ENCODE data around the gene ATP6V0B. TPM values are rescaled to one million over a fixed set of nuclear protein-coding genes. Genes with fewer than 3 reads are reported as not detected.

ATP6V0B gene
- total and polyA plus RNA-seq, 2 experiments from 2014 or later: 87.5 to 316 TPM

- no peaks in the 10 kb centered on the region for H3K27me3 ChIP-seq
- no peak for DNase-seq (ENCODE audit: low read depth in 1 of 2, low spot score in 1 of 2)
- no peaks in the 10 kb centered on the region for H3K9me3 ChIP-seq (ENCODE audit: low read depth)
- peak overlapping the region; percentile 16 for H3K27ac ChIP-seq
- TF ChIP-seq, protein P1, sequence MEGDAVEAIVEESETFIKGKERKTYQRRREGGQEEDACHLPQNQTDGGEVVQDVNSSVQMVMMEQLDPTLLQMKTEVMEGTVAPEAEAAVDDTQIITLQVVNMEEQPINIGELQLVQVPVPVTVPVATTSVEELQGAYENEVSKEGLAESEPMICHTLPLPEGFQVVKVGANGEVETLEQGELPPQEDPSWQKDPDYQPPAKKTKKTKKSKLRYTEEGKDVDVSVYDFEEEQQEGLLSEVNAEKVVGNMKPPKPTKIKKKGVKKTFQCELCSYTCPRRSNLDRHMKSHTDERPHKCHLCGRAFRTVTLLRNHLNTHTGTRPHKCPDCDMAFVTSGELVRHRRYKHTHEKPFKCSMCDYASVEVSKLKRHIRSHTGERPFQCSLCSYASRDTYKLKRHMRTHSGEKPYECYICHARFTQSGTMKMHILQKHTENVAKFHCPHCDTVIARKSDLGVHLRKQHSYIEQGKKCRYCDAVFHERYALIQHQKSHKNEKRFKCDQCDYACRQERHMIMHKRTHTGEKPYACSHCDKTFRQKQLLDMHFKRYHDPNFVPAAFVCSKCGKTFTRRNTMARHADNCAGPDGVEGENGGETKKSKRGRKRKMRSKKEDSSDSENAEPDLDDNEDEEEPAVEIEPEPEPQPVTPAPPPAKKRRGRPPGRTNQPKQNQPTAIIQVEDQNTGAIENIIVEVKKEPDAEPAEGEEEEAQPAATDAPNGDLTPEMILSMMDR (IDR thresholded peaks at IDR 0.05; ENCODE audit: low read depth, low read length): no peak
- peaks cover 5% of the 10 kb centered on the region for H3K4me1 ChIP-seq (ENCODE audit: low read depth)
- H3K36me3 ChIP-seq: no peaks in the 10 kb centered on the region
- H3K4me3 ChIP-seq: no peak overlapping the region
These were observed 40.4 kb downstream of the ATP6V0B start for GRCh38 chr1:44015206-44015605.

DNA sequence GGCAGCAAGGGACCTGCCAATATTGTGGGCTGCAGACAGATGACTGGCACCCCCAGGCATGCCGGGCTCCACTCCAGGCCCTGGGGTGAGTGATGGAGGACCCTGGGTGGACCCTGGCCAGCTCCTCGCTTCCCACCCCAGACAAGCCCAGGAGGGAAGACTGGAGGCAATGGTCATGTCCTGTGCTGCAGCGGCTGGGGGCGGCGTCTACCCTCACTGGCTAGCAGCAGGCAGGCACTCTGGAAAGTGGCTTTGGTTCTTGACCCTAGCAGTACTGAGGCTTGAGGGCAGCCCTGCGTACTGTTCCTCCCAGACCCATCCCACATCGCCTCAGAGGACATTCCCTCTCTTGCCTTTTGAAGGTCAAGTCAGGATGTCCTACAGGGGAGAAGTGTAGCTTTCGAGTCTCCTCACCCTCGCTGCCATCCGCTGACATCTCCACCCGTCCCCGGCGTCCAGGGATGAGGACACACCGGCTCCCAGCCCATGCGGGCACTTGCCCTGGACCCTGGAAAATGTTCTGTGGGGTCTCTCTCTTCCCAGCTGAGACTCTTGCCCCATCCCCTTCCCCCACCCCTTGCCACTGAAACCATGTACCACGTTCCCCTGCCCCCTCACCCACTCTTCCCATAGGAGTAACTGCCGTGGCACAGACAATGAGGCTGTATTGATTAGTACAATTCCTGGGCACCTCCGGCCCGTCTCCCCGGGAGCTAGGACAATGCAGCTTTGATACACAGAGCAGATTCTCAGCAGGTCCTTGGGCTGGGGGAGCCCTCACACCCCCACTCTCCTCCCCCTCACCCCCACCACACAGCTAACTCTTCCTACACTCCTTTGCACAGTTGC lies 41.5 kb downstream of the ATP6V0B start:
- no peak for DNase-seq (ENCODE audit: low read depth in 1 of 2, low spot score in 1 of 2)
- Histone ChIP-seq H3K4me3 (no peak overlapping the region), H3K4me1 (ENCODE audit: low read depth) (peaks cover 5% of the 10 kb centered on the region), H3K9me3 (ENCODE audit: low read depth) (no peaks in the 10 kb centered on the region), H3K36me3 (no peaks in the 10 kb centered on the region), H3K27me3 (no peaks in the 10 kb centered on the region), H3K27ac (no peak overlapping the region)
- TF ChIP-seq, protein P1 (IDR thresholded peaks at IDR 0.05; ENCODE audit: low read depth, low read length): no peak

GRCh38 chr1:44016890-44017400 lies 42.2 kb downstream of the ATP6V0B start:
- H3K4me3 ChIP-seq: no peak overlapping the region
- H3K36me3 ChIP-seq: no peaks in the 10 kb centered on the region
- no peaks in the 10 kb centered on the region for H3K27me3 ChIP-seq
- TF ChIP-seq, protein P1 (IDR thresholded peaks at IDR 0.05; ENCODE audit: low read depth, low read length): no peak
- DNase-seq (ENCODE audit: low read depth in 1 of 2, low spot score in 1 of 2): no peak
- peaks cover 5% of the 10 kb centered on the region for H3K4me1 ChIP-seq (ENCODE audit: low read depth)
- H3K27ac ChIP-seq: no peak overlapping the region
- H3K9me3 ChIP-seq (ENCODE audit: low read depth): no peaks in the 10 kb centered on the region

DNA sequence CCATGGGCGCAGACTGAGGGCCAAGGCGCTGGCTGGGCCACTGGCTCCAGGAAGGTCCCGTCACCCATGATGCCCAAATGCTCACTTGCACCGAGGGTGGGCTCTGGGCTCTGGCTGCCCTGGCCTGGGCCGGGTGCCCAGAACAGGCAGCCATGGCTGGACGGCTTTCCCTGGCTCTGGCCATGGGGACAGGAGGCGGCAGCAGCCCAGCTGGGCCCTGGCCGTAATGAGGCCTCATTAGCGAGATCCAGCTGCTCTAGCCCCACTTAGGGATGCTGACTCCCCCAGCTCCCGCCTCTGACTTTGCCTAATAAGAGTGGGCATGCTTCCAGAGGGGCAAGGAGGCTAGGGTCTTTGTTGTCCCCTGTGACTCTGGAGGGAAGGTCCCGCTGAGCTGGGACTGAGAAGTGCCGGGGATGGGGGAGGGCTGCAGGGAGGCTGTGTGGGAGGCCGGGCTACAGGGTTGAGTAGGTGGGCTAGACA lies 44.7 kb downstream of the ATP6V0B start:
- no peak for DNase-seq (ENCODE audit: low read depth in 1 of 2, low spot score in 1 of 2)
- Histone ChIP-seq H3K27ac (no peak overlapping the region), H3K9me3 (ENCODE audit: low read depth) (no peaks in the 10 kb centered on the region), H3K4me3 (no peak overlapping the region), H3K4me1 (ENCODE audit: low read depth) (peaks cover 4% of the 10 kb centered on the region), H3K36me3 (no peaks in the 10 kb centered on the region), H3K27me3 (no peaks in the 10 kb centered on the region)
- TF ChIP-seq, protein P1 (IDR thresholded peaks at IDR 0.05; ENCODE audit: low read depth, low read length): no peak

DNA sequence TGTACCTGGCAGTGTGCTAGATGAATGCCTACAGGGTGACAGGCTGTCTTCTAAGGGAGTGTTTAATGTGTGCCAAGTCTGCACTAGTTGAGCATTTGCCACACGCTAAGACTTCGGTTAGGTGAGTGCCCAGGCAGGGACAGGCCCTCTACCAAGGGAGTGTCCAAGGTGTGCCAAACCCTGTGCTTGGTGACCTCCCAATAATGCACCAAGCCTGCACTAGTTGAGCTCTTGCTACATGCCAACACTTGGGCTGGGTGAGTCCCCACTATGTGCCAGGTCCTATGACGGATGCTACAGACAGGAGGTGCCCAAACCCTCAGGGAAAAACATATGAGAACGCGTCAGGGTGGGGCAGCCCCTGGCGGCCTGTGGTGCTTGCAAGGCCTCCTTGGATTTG lies 45.7 kb downstream of the ATP6V0B start:
- TF ChIP-seq, protein P1 (IDR thresholded peaks at IDR 0.05; ENCODE audit: low read depth, low read length): no peak
- no peak for DNase-seq (ENCODE audit: low read depth in 1 of 2, low spot score in 1 of 2)

More for the DNA sequence above, 45.7 kb downstream of the ATP6V0B start:
- H3K4me3 ChIP-seq: no peak overlapping the region
- no peaks in the 10 kb centered on the region for H3K27me3 ChIP-seq
- H3K4me1 ChIP-seq (ENCODE audit: low read depth): no peaks in the 10 kb centered on the region
- H3K36me3 ChIP-seq: no peaks in the 10 kb centered on the region
- no peaks in the 10 kb centered on the region for H3K9me3 ChIP-seq (ENCODE audit: low read depth)
- no peak overlapping the region for H3K27ac ChIP-seq

Measured in cardiac muscle cell (in vitro differentiated cells and primary cell).